T-cell (primary cell): ENCODE data around the gene ADAM22. TPM values are rescaled to one million over a fixed set of nuclear protein-coding genes. Genes with fewer than 3 reads are reported as not detected.
A peak's percentile ranks its signal among the peaks of the same experiment; 100 is the strongest.
"Not testable (repeated sequence)": the region's sequence is repeated elsewhere in the genome, so short reads cannot be mapped to it uniquely, and the experiment has no call there.

Experiments used
- ATAC-seq, 4 experiments: fragments of 200-7000 bp in 3 of 4; fragments of 150-1000 bp in 1 of 4; cut with Tn5 transposase; replicated peaks in 1 of 4; 1 replicate in 3 of 4; 2 replicates in 1 of 4; pipeline ENCODE4 v1.10.0; 2021; ENCODE audit warnings: moderate library complexity in 3 of 4, mild to moderate bottlenecking in 2 of 4, moderate number of reproducible peaks in 1 of 4
- CTCF ChIA-PET, 2 donors: fragments of 300-600 bp; sonication (Branson Sonifier 250); formaldehyde crosslinking; loops; one replicate each; lab custom pipeline; 2022; ENCODE audit warnings: antibody characterized with exemption in 2 of 2; lab: Charles Lee
- POLR2A ChIA-PET, 2 donors: fragments of 300-600 bp; sonication (Branson Sonifier 250); formaldehyde crosslinking; loops; one replicate each; lab custom pipeline; 2022; ENCODE audit warnings: antibody characterized with exemption in 2 of 2; lab: Charles Lee
- DNase-seq, 35 experiments: peaks; one replicate each; pipeline versions ENCODE4 v3.0.0 to v3.0.0-alpha.2; 2013 to 2023
- H3K27ac ChIP-seq: one replicate; pipeline ENCODE4 v1.5.1; 2013; ENCODE audit warnings: low read length
- H3K27me3 ChIP-seq, 2 experiments: replicated peaks in 1 of 2; 1 replicate in 1 of 2; 2 replicates in 1 of 2; pipeline versions ENCODE4 v1.6.1 to v1.7.0; 2013; ENCODE audit warnings: low read length in 1 of 2, mixed read lengths in 1 of 2; ENCODE audit not compliant: control insufficient read depth in 2 of 2, insufficient read depth in 2 of 2; ENCODE audit errors: extremely low read depth in 1 of 2
- H3K36me3 ChIP-seq, 2 donors: 1 replicate in 1 of 2; 2 replicates in 1 of 2; pipeline versions ENCODE4 v1.6.1 to v1.7.0; 2013; ENCODE audit warnings: low read length in 1 of 2; ENCODE audit not compliant: control insufficient read depth in 2 of 2, insufficient read depth in 1 of 2; ENCODE audit errors: extremely low read depth in 1 of 2
- H3K4me1 ChIP-seq, 2 experiments: 1 replicate in 1 of 2; 2 replicates in 1 of 2; pipeline versions ENCODE4 v1.6.1 to v1.7.0; 2013; ENCODE audit warnings: low read length in 2 of 2, mixed read lengths in 1 of 2; ENCODE audit not compliant: insufficient read depth in 2 of 2, control insufficient read depth in 1 of 2; ENCODE audit errors: extremely low read depth in 1 of 2
- H3K4me3 ChIP-seq, 2 donors: 1 replicate in 1 of 2; 2 replicates in 1 of 2; pipeline versions ENCODE4 v1.5.1 to v1.7.0; 2013; ENCODE audit warnings: mild to moderate bottlenecking in 2 of 2, low read length in 1 of 2, moderate library complexity in 1 of 2; ENCODE audit not compliant: control insufficient read depth in 1 of 2; ENCODE audit errors: extremely low read depth in 1 of 2
- H3K9me3 ChIP-seq: 2 replicates; pipeline ENCODE4 v1.7.0; 2013
- H3K27ac Mint-ChIP-seq, 2 donors: one replicate each; pipeline ENCODE4 v1.8.0; 2020 to 2021; ENCODE audit warnings: mild to moderate bottlenecking in 2 of 2, mixed read lengths in 2 of 2
- H3K27me3 Mint-ChIP-seq, 2 donors: one replicate each; pipeline ENCODE4 v1.8.0; 2021 to 2022; ENCODE audit warnings: mixed read lengths in 2 of 2
- H3K36me3 Mint-ChIP-seq: one replicate; pipeline ENCODE4 v1.8.0; 2021; ENCODE audit warnings: mixed read lengths
- H3K4me1 Mint-ChIP-seq, 3 donors: one replicate each; pipeline ENCODE4 v1.8.0; 2020 to 2022; ENCODE audit warnings: mixed read lengths in 3 of 3, mild to moderate bottlenecking in 1 of 3
- H3K4me3 Mint-ChIP-seq, 3 donors: one replicate each; pipeline ENCODE4 v1.8.0; 2020 to 2022; ENCODE audit warnings: mild to moderate bottlenecking in 3 of 3, mixed read lengths in 3 of 3, moderate library complexity in 3 of 3
- H3K9me3 Mint-ChIP-seq, 3 donors: one replicate each; pipeline ENCODE4 v1.8.0; 2020 to 2022; ENCODE audit warnings: mixed read lengths in 3 of 3
- WGBS: methylation state at CpG from one replicate; pipeline ENCODE4 v1.1.5; 2013; ENCODE audit warnings: missing lambda C conversion rate; ENCODE audit not compliant: insufficient coverage; 5-methylcytosine and 5-hydroxymethylcytosine counted together
- total RNA-seq, 35 experiments: library from RNA in 6 of 35; stranded (reverse) in 6 of 35; fragments of 120-200 nt in 1 of 35; gene quantifications; one replicate each; pipeline versions ENCODE4 v1.2.1 to v1.2.4 and lab custom pipeline; 2013 to 2026

The ADAM22 gene
- total RNA-seq, 5 donors from 2014 or later (not counting 1 experiment from before 2014, with no cell fraction given): 2.9 to 5.6 (median 4.3) TPM

DNA sequence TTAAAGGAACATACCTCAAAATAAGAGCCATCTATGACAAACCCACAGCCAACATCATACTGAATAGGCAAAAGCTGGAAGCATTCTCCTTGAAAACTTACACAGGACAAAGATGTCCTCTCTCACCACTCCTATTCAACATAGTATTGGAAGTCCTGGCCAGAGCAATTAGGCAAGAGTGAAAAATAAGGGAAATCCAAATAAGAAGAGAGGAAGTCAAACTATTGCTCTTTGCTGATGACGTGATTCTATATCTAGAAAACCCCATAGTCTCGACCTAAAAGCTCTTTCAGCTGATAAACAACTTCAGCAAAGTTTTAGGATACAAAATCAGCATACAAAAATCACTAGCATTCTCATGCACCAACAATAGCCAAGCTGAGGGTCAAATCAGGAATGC lies 225.7 kb downstream of the ADAM22 start:
- 80% methylated on average over 2 of the region's 2 CpGs for WGBS
- H3K4me3 ChIP-seq, H3K36me3 ChIP-seq, H3K9me3 ChIP-seq, H3K27ac Mint-ChIP-seq, H3K27me3 ChIP-seq, H3K27me3 Mint-ChIP-seq, H3K4me1 ChIP-seq, H3K4me3 Mint-ChIP-seq, POLR2A ChIA-PET, ATAC-seq, H3K27ac ChIP-seq, DNase-seq, H3K4me1 Mint-ChIP-seq, CTCF ChIA-PET: not testable (repeated sequence)
- Mint-ChIP-seq H3K9me3 (peaks cover 13 to 36% (median 19%) of the 10 kb centered on the region in 3 donors), H3K36me3 (peaks cover 39% of the 10 kb centered on the region)

DNA sequence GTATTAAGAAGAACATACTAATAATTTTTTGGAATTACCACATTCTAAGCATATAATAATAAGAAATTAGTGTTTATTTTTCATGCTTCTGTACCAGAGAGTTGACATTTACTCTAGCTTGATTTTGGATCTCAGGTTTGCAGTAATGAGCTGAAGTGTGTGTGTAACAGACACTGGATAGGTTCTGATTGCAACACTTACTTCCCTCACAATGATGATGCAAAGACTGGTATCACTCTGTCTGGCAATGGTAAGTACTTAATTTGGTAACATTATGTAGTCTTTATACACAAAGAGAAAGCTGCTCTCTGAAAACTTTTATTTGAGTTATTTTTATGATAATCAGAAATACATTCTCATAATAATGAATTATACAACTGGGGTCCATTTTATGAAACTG lies 231.6 kb downstream of the ADAM22 start:
- CTCF ChIA-PET: no interaction called here

DNA sequence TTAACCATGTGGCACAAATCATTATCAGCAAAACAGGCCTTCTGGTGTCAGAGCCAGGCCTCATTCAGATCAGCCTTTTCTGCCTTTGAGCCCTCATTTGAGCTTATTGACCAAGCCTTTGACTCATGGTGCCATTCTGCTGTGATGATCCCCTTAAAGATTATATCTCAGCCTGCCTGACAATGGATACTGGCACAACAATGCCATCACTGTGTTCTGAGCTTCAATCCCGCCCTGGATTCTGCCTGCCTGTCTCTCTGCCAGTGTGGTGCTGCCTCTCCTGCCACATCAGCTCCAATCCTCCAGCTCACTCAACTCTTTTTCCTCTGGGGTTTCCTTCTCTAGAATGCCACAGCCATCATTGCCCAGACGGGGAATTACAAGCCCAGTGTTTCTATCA lies 233.2 kb downstream of the ADAM22 start:
- ATAC-seq: no peak
- 83% methylated on average over 2 of the region's 2 CpGs for WGBS
- Histone ChIP-seq H3K27me3 (no peaks in the 10 kb centered on the region), H3K27ac (no peak overlapping the region), H3K9me3 (no peaks in the 10 kb centered on the region), H3K36me3 (no peaks in the 10 kb centered on the region), H3K4me3 (no peak overlapping the region), H3K4me1 (no peaks in the 10 kb centered on the region)
- no peaks in the 10 kb centered on the region for H3K36me3 Mint-ChIP-seq
- H3K4me3 Mint-ChIP-seq: no peak overlapping the region
- no peaks in the 10 kb centered on the region for H3K9me3 Mint-ChIP-seq
- no peaks in the 10 kb centered on the region for H3K27me3 Mint-ChIP-seq
- CTCF ChIA-PET: no interaction called here
- no peaks in the 10 kb centered on the region for H3K4me1 Mint-ChIP-seq
- no peak overlapping the region for H3K27ac Mint-ChIP-seq
- no peak for DNase-seq
- POLR2A ChIA-PET: no interaction called here

More for the DNA sequence above, 231.6 kb downstream of the ADAM22 start:
- H3K4me1 ChIP-seq: no peaks in the 10 kb centered on the region
- no peaks in the 10 kb centered on the region for H3K4me1 Mint-ChIP-seq
- H3K4me3 Mint-ChIP-seq: no peak overlapping the region
- H3K36me3 ChIP-seq: no peaks in the 10 kb centered on the region
- no peaks in the 10 kb centered on the region for H3K36me3 Mint-ChIP-seq
- peaks cover 0 to 5% (median 0%) of the 10 kb centered on the region in 3 donors for H3K9me3 Mint-ChIP-seq
- no peak overlapping the region for H3K27ac ChIP-seq
- H3K27me3 ChIP-seq: no peaks in the 10 kb centered on the region
- no peak overlapping the region for H3K4me3 ChIP-seq
- DNase-seq (no peak), ATAC-seq (no peak)
- H3K27me3 Mint-ChIP-seq: no peaks in the 10 kb centered on the region
- POLR2A ChIA-PET: no interaction called here
- no peak overlapping the region for H3K27ac Mint-ChIP-seq
- no peaks in the 10 kb centered on the region for H3K9me3 ChIP-seq

DNA sequence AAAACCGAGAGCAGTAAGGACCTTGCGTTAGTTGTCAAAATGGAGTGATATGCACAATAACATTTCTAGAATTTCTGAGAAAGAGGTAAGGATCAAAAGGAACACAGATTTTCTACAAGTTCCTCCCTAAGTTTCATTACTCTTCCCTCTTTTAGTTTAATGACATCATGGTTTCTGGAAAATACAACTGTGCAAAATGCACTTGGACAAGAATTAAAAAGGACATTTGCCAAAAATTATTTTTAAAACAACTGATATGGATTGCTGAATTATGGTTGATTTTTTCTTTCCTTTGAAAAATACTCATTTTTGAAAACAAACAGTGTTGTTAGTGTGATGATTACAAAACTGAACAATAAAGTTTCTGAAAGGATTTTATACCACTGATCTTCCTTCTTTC lies 233.7 kb downstream of the ADAM22 start:
- no peak overlapping the region for H3K4me3 ChIP-seq
- Mint-ChIP-seq H3K4me1 (no peaks in the 10 kb centered on the region), H3K27ac (no peak overlapping the region), H3K4me3 (no peak overlapping the region), H3K9me3 (no peaks in the 10 kb centered on the region), H3K36me3 (no peaks in the 10 kb centered on the region), H3K27me3 (no peaks in the 10 kb centered on the region)
- H3K27me3 ChIP-seq: no peaks in the 10 kb centered on the region
- H3K36me3 ChIP-seq: no peaks in the 10 kb centered on the region
- H3K27ac ChIP-seq: no peak overlapping the region
- no CpG with 5 or more reads among the region's 2 CpGs for WGBS
- DNase-seq (no peak), ATAC-seq (no peak)
- H3K4me1 ChIP-seq: no peaks in the 10 kb centered on the region
- CTCF ChIA-PET: no interaction called here
- no peaks in the 10 kb centered on the region for H3K9me3 ChIP-seq
- POLR2A ChIA-PET: no interaction called here

DNA sequence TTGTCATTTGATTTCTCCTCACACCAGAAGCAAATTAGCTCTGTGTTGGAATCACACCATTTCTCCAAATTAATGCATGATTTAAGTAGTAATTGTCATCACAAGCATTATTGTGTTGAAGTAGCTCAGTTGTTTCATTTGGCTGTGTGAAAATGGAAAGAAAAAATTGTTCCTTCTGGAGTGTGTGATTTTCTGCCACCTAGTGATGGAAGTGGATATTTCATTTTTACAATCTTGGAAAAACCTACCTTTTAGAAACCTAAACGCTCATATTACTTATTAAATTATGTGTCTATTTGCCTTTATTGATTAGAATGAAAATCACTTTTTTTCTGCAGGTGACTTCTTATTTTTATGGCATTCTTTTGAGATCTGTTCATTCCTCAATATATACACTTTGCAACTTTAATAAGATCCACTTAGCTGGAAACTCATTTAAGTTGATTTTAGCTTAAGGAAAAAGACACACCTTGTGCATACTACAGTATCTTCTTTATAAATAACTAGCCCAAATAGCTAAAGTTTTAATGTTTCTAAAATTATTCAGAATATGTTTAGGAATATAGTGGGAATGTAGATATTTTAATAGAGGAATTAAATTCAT lies 235.8 kb downstream of the ADAM22 start:
- H3K27me3 ChIP-seq: no peaks in the 10 kb centered on the region
- H3K4me3 Mint-ChIP-seq: no peak overlapping the region
- WGBS: no CpG with 5 or more reads among the region's 1 CpG
- H3K4me3 ChIP-seq: no peak overlapping the region
- no peaks in the 10 kb centered on the region for H3K4me1 ChIP-seq
- no peaks in the 10 kb centered on the region for H3K9me3 Mint-ChIP-seq
- POLR2A ChIA-PET: interaction anchor here in 1 of 2 donors (0.6 kb wide), 1 partner anchor 259 kb away, joined by 3 read pairs; no protein-coding TSS in a partner anchor
- H3K9me3 ChIP-seq: no peaks in the 10 kb centered on the region
- no peaks in the 10 kb centered on the region for H3K36me3 Mint-ChIP-seq
- no peak overlapping the region for H3K27ac Mint-ChIP-seq
- CTCF ChIA-PET: interaction anchor here (0.6 to 0.9 kb wide), 2 partner anchors 72 to 664 kb away, joined by 3 to 4 read pairs; no protein-coding TSS in a partner anchor
- H3K27ac ChIP-seq: no peak overlapping the region
- ATAC-seq (no peak), DNase-seq (peak in 1 of 35 experiments; percentile 18)
- no peaks in the 10 kb centered on the region for H3K27me3 Mint-ChIP-seq
- H3K4me1 Mint-ChIP-seq: no peaks in the 10 kb centered on the region
- no peaks in the 10 kb centered on the region for H3K36me3 ChIP-seq

DNA sequence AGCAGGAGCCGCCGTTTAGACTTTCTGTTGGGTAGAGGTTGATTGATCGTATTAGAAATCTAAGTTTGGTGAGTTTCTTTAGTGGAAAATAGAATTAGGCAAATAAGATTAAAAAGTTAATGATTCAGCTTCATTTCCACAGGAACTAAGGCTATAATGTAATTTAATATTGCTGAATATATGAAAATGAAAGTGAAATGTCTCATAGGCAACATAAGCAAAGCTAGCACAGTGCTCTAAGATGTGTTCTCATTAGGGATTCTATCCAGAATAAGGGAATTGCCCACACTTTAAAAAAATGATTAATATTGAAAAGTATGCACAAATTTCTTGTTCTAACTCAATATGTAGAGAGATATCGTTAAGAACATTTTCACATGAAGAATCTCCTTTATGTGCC lies 238.8 kb downstream of the ADAM22 start:
- no CpG with 5 or more reads among the region's 4 CpGs for WGBS
- no peak overlapping the region for H3K4me3 ChIP-seq
- H3K27ac ChIP-seq: no peak overlapping the region
- Mint-ChIP-seq H3K4me3 (no peak overlapping the region), H3K4me1 (no peaks in the 10 kb centered on the region), H3K9me3 (no peaks in the 10 kb centered on the region), H3K27me3 (no peaks in the 10 kb centered on the region), H3K27ac (no peak overlapping the region), H3K36me3 (no peaks in the 10 kb centered on the region)
- H3K36me3 ChIP-seq: no peaks in the 10 kb centered on the region
- H3K4me1 ChIP-seq: no peaks in the 10 kb centered on the region
- H3K27me3 ChIP-seq: no peaks in the 10 kb centered on the region
- POLR2A ChIA-PET: no interaction called here
- no peak for ATAC-seq
- no peaks in the 10 kb centered on the region for H3K9me3 ChIP-seq
- CTCF ChIA-PET: interaction anchor here in 1 of 2 donors (1.2 kb wide), 1 partner anchor 12 kb away, joined by 3 read pairs; no protein-coding TSS in a partner anchor
- DNase-seq: no peak
